ENCODE measurements around the gene NTSR2.

Gene NTSR2

GRCh38 chr2:11646530-11646929 is 23.5 kb downstream of the NTSR2 start:
- Histone ChIP-seq H3F3A (ENCODE audit: insufficient read depth, low read length) (no peaks in the 10 kb centered on the region), H3K9me2 (replicated peaks; ENCODE audit: insufficient read depth, low read length) (no peaks in the 10 kb centered on the region), H3K27ac (ENCODE audit: low read length) (no peak overlapping the region), H3K9ac (ENCODE audit: low read length) (no peak overlapping the region), H3K4me2 (ENCODE audit: low read depth, low read length) (no peak overlapping the region), H4K20me1 (ENCODE audit: insufficient read depth, low read length) (no peaks in the 10 kb centered on the region), H3K4me3 (ENCODE audit: low read length) (no peak overlapping the region), H3K36me3 (replicated peaks; ENCODE audit: insufficient read depth, low read length) (no peaks in the 10 kb centered on the region), H3K4me1 (ENCODE audit: low read length) (no peaks in the 10 kb centered on the region), H2AFZ (ENCODE audit: low read length) (no peak overlapping the region), H3K9me3 (replicated peaks; ENCODE audit: insufficient read depth, low read length) (no peaks in the 10 kb centered on the region), H3K27me3 (replicated peaks; ENCODE audit: insufficient read depth, low read length) (no peaks in the 10 kb centered on the region), H3K79me2 (ENCODE audit: low read length) (no peaks in the 10 kb centered on the region)
- TF ChIP-seq EZH2 (optimal IDR thresholded peaks at IDR 0.05; ENCODE audit: low read depth, low read length) (no peak), CTCF (IDR thresholded peaks at IDR 0.05; ENCODE audit: low read length) (no peak), EZH2phosphoT487 (IDR thresholded peaks at IDR 0.05; ENCODE audit: low read length) (no peak)
- DNase-seq = no peak

GRCh38 chr2:11644293-11644692 is 25.7 kb downstream of the NTSR2 start:
- H3K9me2 ChIP-seq (replicated peaks; ENCODE audit: insufficient read depth, low read length) = no peaks in the 10 kb centered on the region
- no peaks in the 10 kb centered on the region for H4K20me1 ChIP-seq (ENCODE audit: insufficient read depth, low read length)
- DNase-seq = no peak
- H3K27ac ChIP-seq (ENCODE audit: low read length) = no peak overlapping the region
- H3K4me1 ChIP-seq (ENCODE audit: low read length) = no peaks in the 10 kb centered on the region
- H2AFZ ChIP-seq (ENCODE audit: low read length) = no peak overlapping the region
- no peak overlapping the region for H3K4me2 ChIP-seq (ENCODE audit: low read depth, low read length)
- no peaks in the 10 kb centered on the region for H3K79me2 ChIP-seq (ENCODE audit: low read length)
- H3K27me3 ChIP-seq (replicated peaks; ENCODE audit: insufficient read depth, low read length) = no peaks in the 10 kb centered on the region
- H3K36me3 ChIP-seq (replicated peaks; ENCODE audit: insufficient read depth, low read length) = no peaks in the 10 kb centered on the region
- no peak overlapping the region for H3K4me3 ChIP-seq (ENCODE audit: low read length)
- no peaks in the 10 kb centered on the region for H3K9me3 ChIP-seq (replicated peaks; ENCODE audit: insufficient read depth, low read length)
- H3K9ac ChIP-seq (ENCODE audit: low read length) = no peak overlapping the region
- H3F3A ChIP-seq (ENCODE audit: insufficient read depth, low read length) = no peaks in the 10 kb centered on the region
- TF ChIP-seq EZH2phosphoT487 (IDR thresholded peaks at IDR 0.05; ENCODE audit: low read length) (no peak), EZH2 (optimal IDR thresholded peaks at IDR 0.05; ENCODE audit: low read depth, low read length) (no peak), CTCF (IDR thresholded peaks at IDR 0.05; ENCODE audit: low read length) (no peak)

- Histone ChIP-seq H4K20me1 (ENCODE audit: insufficient read depth, low read length) (no peaks in the 10 kb centered on the region), H3K9ac (ENCODE audit: low read length) (no peak overlapping the region), H3K9me2 (replicated peaks; ENCODE audit: insufficient read depth, low read length) (no peaks in the 10 kb centered on the region), H3K27ac (ENCODE audit: low read length) (no peak overlapping the region), H3K4me2 (ENCODE audit: low read depth, low read length) (no peak overlapping the region), H3K79me2 (ENCODE audit: low read length) (no peaks in the 10 kb centered on the region), H3K9me3 (replicated peaks; ENCODE audit: insufficient read depth, low read length) (no peaks in the 10 kb centered on the region), H3F3A (ENCODE audit: insufficient read depth, low read length) (no peaks in the 10 kb centered on the region), H3K4me3 (ENCODE audit: low read length) (no peak overlapping the region), H3K36me3 (replicated peaks; ENCODE audit: insufficient read depth, low read length) (no peaks in the 10 kb centered on the region), H2AFZ (ENCODE audit: low read length) (no peak overlapping the region), H3K27me3 (replicated peaks; ENCODE audit: insufficient read depth, low read length) (no peaks in the 10 kb centered on the region), H3K4me1 (ENCODE audit: low read length) (no peaks in the 10 kb centered on the region)
- no peak for DNase-seq
- TF ChIP-seq CTCF (IDR thresholded peaks at IDR 0.05; ENCODE audit: low read length) = no peak
These were observed 27.0 kb downstream of the NTSR2 start for GRCh38 chr2:11642972-11643371.

GRCh38 chr2:11640132-11640531 is 29.9 kb downstream of the NTSR2 start:
- Histone ChIP-seq H3K9ac (ENCODE audit: low read length) (no peak overlapping the region), H3K9me2 (replicated peaks; ENCODE audit: insufficient read depth, low read length) (no peaks in the 10 kb centered on the region), H3K36me3 (replicated peaks; ENCODE audit: insufficient read depth, low read length) (no peaks in the 10 kb centered on the region), H3K27ac (ENCODE audit: low read length) (no peak overlapping the region), H4K20me1 (ENCODE audit: insufficient read depth, low read length) (no peaks in the 10 kb centered on the region), H3F3A (ENCODE audit: insufficient read depth, low read length) (no peaks in the 10 kb centered on the region), H3K9me3 (replicated peaks; ENCODE audit: insufficient read depth, low read length) (no peaks in the 10 kb centered on the region), H3K79me2 (ENCODE audit: low read length) (no peaks in the 10 kb centered on the region), H2AFZ (ENCODE audit: low read length) (no peak overlapping the region), H3K4me3 (ENCODE audit: low read length) (no peak overlapping the region), H3K4me2 (ENCODE audit: low read depth, low read length) (no peak overlapping the region), H3K27me3 (replicated peaks; ENCODE audit: insufficient read depth, low read length) (no peaks in the 10 kb centered on the region), H3K4me1 (ENCODE audit: low read length) (no peaks in the 10 kb centered on the region)
- TF ChIP-seq CTCF (IDR thresholded peaks at IDR 0.05; ENCODE audit: low read length) (no peak), EZH2phosphoT487 (IDR thresholded peaks at IDR 0.05; ENCODE audit: low read length) (no peak), EZH2 (optimal IDR thresholded peaks at IDR 0.05; ENCODE audit: low read depth, low read length) (no peak)
- no peak for DNase-seq

All from MM.1S (cell line).